ENCODE results near the gene SNCA.

The SNCA gene

DNA sequence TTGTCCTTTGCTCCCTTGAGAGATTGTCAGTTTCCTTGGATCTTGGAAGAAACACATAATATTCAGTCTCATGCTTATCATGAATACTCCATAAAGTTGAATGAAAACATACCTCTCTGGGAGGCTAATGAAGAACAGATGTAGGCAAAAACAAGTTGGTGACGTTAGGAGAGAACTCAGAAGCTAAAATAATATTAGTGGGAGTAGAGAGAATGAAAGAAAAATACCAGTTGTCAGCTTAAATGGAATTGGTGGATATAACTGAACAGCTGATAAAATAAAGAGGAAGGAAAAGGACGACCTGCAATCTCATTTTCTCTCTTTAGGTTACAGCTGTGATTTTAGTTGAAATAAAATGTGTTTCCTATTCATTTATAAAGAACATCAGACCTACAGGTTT, 124.8 kb downstream of the SNCA start:
- Histone ChIP-seq H3K36me3 (ENCODE audit: control insufficient read depth in 2 of 2, insufficient read depth in 2 of 2, low read length in 2 of 2) (no peaks in the 10 kb centered on the region), H3K4me1 (ENCODE audit: control insufficient read depth, insufficient read depth, low read length) (no peaks in the 10 kb centered on the region), H3K9me3 (ENCODE audit: control insufficient read depth in 2 of 2, low read length in 2 of 2) (no peaks in the 10 kb centered on the region), H3K27ac (ENCODE audit: low read length) (no peak overlapping the region), H3K4me3 (ENCODE audit: low read length in 2 of 2) (no peak overlapping the region), H3K27me3 (ENCODE audit: control insufficient read depth in 1 of 2, insufficient read depth in 2 of 2, low read length in 2 of 2) (no peaks in the 10 kb centered on the region), H3K9ac (ENCODE audit: low read length in 2 of 2) (no peak overlapping the region)

DNA sequence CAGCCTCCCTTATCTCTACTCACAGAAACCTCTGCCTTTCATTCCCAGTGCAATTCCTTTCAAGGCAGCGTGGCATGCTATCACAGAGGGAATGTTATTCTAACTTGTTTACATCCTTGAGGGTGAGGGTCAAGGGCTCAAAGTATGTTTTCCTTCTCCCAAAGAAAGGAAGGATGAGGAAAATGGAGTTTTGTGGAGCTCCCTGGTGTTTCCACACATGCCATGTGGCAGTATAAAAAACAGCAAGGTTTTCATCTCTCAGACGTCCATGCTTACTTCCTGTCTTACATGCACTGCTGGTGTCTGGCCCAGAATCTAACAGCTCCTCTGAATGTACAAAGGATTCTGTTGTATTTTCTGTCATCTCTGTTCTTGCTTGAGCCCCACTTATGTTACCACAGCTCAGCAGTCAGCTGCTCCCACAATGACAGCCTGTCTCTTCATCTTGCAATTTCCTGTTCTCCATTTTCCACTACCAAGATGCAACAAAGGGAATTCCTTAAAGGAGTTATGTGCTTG, 128.0 kb downstream of the SNCA start:
- Histone ChIP-seq H3K27me3 (ENCODE audit: control insufficient read depth in 1 of 2, insufficient read depth in 2 of 2, low read length in 2 of 2) (no peaks in the 10 kb centered on the region), H3K9ac (ENCODE audit: low read length in 2 of 2) (no peak overlapping the region), H3K4me3 (ENCODE audit: low read length in 2 of 2) (no peak overlapping the region), H3K36me3 (ENCODE audit: control insufficient read depth in 2 of 2, insufficient read depth in 2 of 2, low read length in 2 of 2) (no peaks in the 10 kb centered on the region), H3K27ac (ENCODE audit: low read length) (no peak overlapping the region), H3K9me3 (ENCODE audit: control insufficient read depth in 2 of 2, low read length in 2 of 2) (no peaks in the 10 kb centered on the region), H3K4me1 (ENCODE audit: control insufficient read depth, insufficient read depth, low read length) (no peaks in the 10 kb centered on the region)

DNA sequence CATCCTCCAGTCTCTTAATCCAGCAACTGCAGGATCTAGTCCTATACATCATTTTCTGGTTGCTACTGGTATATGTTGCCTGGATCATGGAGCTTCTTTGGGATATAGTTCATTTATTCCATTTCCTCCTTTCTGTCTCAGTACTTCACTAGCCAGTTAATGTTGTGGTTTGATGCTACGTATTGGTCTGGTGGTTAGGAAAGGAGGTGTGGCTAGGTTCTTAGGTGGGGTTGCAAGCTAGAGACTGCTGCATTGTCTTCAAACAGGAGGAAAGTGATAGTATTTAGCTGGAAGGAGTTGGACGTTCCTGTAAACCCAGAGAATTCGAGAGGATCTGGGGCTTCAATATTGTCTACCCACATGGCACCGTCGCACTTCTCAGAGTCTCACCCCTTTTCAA, 129.5 kb downstream of the SNCA start:
- Histone ChIP-seq H3K4me1 (ENCODE audit: control insufficient read depth, insufficient read depth, low read length) (no peaks in the 10 kb centered on the region), H3K9me3 (ENCODE audit: control insufficient read depth in 2 of 2, low read length in 2 of 2) (no peaks in the 10 kb centered on the region), H3K27me3 (ENCODE audit: control insufficient read depth in 1 of 2, insufficient read depth in 2 of 2, low read length in 2 of 2) (no peaks in the 10 kb centered on the region), H3K9ac (ENCODE audit: low read length in 2 of 2) (no peak overlapping the region), H3K27ac (ENCODE audit: low read length) (no peak overlapping the region), H3K4me3 (ENCODE audit: low read length in 2 of 2) (no peak overlapping the region), H3K36me3 (ENCODE audit: control insufficient read depth in 2 of 2, insufficient read depth in 2 of 2, low read length in 2 of 2) (no peaks in the 10 kb centered on the region)

DNA sequence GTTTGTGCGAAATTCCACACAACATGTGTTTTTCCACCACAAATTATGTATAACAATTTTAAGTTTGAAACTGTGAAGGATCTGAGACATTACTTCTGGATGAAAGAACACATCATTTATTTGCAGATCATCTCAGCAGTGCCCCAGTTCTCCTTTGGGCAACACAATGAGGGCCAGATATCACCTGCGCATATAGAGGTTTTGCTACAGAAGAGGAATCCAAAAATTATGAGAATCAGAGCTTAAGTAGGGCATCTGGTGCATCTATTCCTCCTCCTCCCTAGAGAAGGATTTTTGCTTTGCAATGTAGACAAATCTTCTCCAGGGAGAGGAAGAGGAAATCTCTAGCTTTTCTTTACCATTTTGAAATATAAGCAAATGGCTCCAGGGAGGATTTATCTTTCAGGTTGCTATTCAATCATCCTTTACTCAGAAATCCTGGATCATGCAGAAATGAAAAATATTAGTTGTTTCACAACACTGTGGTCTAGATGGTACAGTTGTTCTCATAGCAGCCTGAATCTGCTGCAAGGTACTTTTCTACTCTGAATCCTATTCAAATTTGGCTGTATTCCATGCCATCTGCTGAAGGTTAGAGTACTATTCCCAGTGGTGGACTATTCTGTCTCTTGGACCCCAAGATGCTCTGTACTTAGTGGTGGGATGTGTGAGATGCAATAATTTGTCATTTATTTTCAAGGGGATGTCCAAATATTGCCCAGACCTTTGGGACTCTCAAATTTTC, 132.1 kb downstream of the SNCA start:
- no peaks in the 10 kb centered on the region for H3K27me3 ChIP-seq (ENCODE audit: control insufficient read depth in 1 of 2, insufficient read depth in 2 of 2, low read length in 2 of 2)
- no peak overlapping the region for H3K9ac ChIP-seq (ENCODE audit: low read length in 2 of 2)
- H3K36me3 ChIP-seq (ENCODE audit: control insufficient read depth in 2 of 2, insufficient read depth in 2 of 2, low read length in 2 of 2), result no peaks in the 10 kb centered on the region
- H3K9me3 ChIP-seq (ENCODE audit: control insufficient read depth in 2 of 2, low read length in 2 of 2), result no peaks in the 10 kb centered on the region
- no peaks in the 10 kb centered on the region for H3K4me1 ChIP-seq (ENCODE audit: control insufficient read depth, insufficient read depth, low read length)
- no peak overlapping the region for H3K4me3 ChIP-seq (ENCODE audit: low read length in 2 of 2)
- H3K27ac ChIP-seq (ENCODE audit: low read length), result no peak overlapping the region

DNA sequence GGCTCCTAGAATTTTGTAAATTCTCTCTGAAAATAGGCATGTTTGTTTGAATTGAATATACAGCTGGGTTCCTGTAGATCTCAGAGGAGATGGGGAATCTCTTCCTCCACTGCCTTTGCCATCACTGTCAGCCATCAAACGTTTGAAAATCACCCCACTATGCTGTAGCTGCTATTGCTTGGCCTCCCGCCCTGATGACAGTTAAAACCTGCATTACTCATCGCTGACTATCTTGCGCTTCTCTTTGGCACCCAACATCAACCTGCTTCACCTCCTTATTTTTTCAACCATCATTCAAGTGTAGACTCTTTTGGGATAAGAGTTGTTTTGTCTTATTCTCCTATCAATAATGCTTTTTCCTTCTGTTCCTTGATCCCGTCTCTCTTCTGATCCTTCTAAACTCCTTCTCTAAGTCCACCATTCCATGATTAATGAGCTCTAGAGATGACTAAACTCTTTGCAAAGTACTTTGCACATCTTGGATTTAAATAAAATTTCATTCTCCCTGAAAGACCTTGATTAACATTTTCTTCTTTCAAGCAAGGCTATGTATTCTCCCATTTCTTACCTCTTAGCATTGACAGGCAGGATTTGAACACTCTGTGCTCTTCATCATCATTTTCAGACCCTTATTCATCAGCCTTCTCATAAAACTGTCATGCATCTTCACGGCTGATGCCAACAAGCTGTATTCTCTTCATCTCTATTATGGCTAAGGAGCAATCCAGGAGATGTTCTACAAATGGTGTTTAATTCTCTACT, 133.0 kb downstream of the SNCA start:
- Histone ChIP-seq H3K27me3 (ENCODE audit: control insufficient read depth in 1 of 2, insufficient read depth in 2 of 2, low read length in 2 of 2) (no peaks in the 10 kb centered on the region), H3K4me1 (ENCODE audit: control insufficient read depth, insufficient read depth, low read length) (no peaks in the 10 kb centered on the region), H3K36me3 (ENCODE audit: control insufficient read depth in 2 of 2, insufficient read depth in 2 of 2, low read length in 2 of 2) (no peaks in the 10 kb centered on the region), H3K27ac (ENCODE audit: low read length) (no peak overlapping the region), H3K4me3 (ENCODE audit: low read length in 2 of 2) (no peak overlapping the region), H3K9me3 (ENCODE audit: control insufficient read depth in 2 of 2, low read length in 2 of 2) (no peaks in the 10 kb centered on the region), H3K9ac (ENCODE audit: low read length in 2 of 2) (no peak overlapping the region)

DNA sequence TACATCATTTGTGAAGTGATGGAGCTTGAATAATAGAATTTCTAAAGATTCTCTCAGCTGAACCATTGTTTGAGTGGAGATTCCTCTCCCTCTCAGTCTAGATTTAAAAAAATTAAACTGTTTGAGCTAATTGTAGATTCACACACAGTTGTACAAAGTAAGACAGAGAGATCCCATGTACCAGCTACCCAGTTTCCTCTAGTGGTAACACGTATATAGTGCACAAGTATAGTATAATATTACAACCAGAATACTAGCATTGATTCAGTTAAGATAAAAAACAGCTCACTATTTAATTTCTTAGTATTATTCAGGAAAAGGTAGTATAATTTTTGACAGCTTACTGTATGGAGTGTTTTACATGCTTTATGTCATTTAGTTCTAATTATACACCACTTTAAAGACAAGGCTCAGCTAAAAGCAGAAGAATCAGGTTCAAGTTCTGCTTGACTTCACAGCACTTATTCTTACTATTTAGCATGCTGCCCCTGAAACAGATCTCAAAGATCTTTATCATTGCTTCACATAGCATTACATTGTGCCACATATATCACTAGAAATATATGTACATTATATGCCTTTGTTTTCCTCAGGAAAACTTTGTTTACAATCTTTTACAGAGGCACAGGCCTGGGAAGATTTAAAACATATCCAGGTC, 136.1 kb downstream of the SNCA start:
- no peak overlapping the region for H3K9ac ChIP-seq (ENCODE audit: low read length in 2 of 2)
- H3K4me3 ChIP-seq (ENCODE audit: low read length in 2 of 2), result no peak overlapping the region
- H3K27ac ChIP-seq (ENCODE audit: low read length), result no peak overlapping the region
- H3K4me1 ChIP-seq (ENCODE audit: control insufficient read depth, insufficient read depth, low read length), result no peaks in the 10 kb centered on the region
- H3K36me3 ChIP-seq (ENCODE audit: control insufficient read depth in 2 of 2, insufficient read depth in 2 of 2, low read length in 2 of 2), result no peaks in the 10 kb centered on the region
- H3K27me3 ChIP-seq (ENCODE audit: control insufficient read depth in 1 of 2, insufficient read depth in 2 of 2, low read length in 2 of 2), result no peaks in the 10 kb centered on the region
- H3K9me3 ChIP-seq (ENCODE audit: control insufficient read depth in 2 of 2, low read length in 2 of 2), result no peaks in the 10 kb centered on the region

DNA sequence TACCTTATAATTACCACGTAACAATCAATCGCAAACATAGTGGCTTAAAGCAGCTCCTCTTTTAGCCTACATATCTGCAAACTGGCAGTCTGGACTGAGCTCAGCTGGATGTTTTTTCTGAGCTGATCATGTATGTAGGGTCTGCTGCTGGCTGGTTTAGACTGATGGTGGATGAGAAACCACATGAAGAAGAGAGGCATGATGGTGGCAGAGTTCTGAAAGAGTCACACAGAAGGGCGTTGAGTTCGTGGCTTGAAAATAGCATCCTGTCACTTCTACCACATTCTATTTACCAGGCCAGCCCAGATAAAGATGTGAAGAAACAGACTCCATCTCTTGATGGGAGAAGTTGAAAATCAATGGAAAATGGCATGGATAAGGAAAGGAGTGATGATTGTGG, 151.3 kb downstream of the SNCA start:
- H3K27ac ChIP-seq (ENCODE audit: low read length), result no peak overlapping the region
- H3K4me3 ChIP-seq (ENCODE audit: low read length in 2 of 2), result no peak overlapping the region
- no peaks in the 10 kb centered on the region for H3K9me3 ChIP-seq (ENCODE audit: control insufficient read depth in 2 of 2, low read length in 2 of 2)
- H3K36me3 ChIP-seq (ENCODE audit: control insufficient read depth in 2 of 2, insufficient read depth in 2 of 2, low read length in 2 of 2), result no peaks in the 10 kb centered on the region
- H3K27me3 ChIP-seq (ENCODE audit: control insufficient read depth in 1 of 2, insufficient read depth in 2 of 2, low read length in 2 of 2), result no peaks in the 10 kb centered on the region
- H3K9ac ChIP-seq (ENCODE audit: low read length in 2 of 2), result no peak overlapping the region
- H3K4me1 ChIP-seq (ENCODE audit: control insufficient read depth, insufficient read depth, low read length), result no peaks in the 10 kb centered on the region

DNA sequence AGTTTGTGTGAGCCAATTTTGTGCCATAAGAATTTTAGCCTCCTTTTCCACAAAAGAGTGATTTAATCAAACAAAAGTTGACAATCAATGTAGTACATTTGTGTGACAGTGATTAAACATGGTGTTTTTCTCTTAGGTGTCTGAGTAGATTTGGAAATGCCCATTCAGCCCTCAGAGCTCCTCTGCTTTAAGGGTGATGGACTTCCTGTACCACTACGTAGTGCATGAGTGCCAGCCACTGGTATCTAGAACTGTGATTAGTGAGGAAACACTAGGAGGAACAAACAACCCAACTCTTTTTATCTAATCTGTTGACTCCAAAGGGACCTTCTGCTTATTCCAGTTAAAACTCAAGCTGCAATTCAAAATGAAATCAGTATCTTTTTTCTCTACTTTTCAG, 151.7 kb downstream of the SNCA start:
- no peak overlapping the region for H3K4me3 ChIP-seq (ENCODE audit: low read length in 2 of 2)
- H3K36me3 ChIP-seq (ENCODE audit: control insufficient read depth in 2 of 2, insufficient read depth in 2 of 2, low read length in 2 of 2), result no peaks in the 10 kb centered on the region
- H3K9me3 ChIP-seq (ENCODE audit: control insufficient read depth in 2 of 2, low read length in 2 of 2), result no peaks in the 10 kb centered on the region
- no peaks in the 10 kb centered on the region for H3K4me1 ChIP-seq (ENCODE audit: control insufficient read depth, insufficient read depth, low read length)
- no peak overlapping the region for H3K9ac ChIP-seq (ENCODE audit: low read length in 2 of 2)
- no peaks in the 10 kb centered on the region for H3K27me3 ChIP-seq (ENCODE audit: control insufficient read depth in 1 of 2, insufficient read depth in 2 of 2, low read length in 2 of 2)
- H3K27ac ChIP-seq (ENCODE audit: low read length), result no peak overlapping the region

DNA sequence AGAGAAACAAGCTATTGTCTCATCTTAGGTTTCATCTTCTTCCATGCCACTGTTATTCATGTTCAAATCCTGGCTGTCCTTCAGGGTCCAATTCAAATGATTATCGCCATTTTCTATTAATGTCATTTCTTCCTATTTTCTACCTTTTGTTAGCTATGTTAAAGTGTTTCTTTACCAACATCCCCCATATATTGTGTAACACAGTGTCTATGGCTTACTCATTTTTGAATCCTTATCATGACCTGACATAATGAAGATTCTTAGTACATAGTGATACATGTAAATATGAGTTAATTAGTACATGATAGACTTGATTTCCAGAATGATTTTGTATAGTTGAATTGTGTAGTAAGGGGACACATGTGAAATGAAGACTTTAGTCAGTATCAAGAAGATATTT, 152.4 kb downstream of the SNCA start:
- no peaks in the 10 kb centered on the region for H3K9me3 ChIP-seq (ENCODE audit: control insufficient read depth in 2 of 2, low read length in 2 of 2)
- no peaks in the 10 kb centered on the region for H3K27me3 ChIP-seq (ENCODE audit: control insufficient read depth in 1 of 2, insufficient read depth in 2 of 2, low read length in 2 of 2)
- no peak overlapping the region for H3K4me3 ChIP-seq (ENCODE audit: low read length in 2 of 2)
- no peak overlapping the region for H3K27ac ChIP-seq (ENCODE audit: low read length)
- no peaks in the 10 kb centered on the region for H3K4me1 ChIP-seq (ENCODE audit: control insufficient read depth, insufficient read depth, low read length)
- H3K36me3 ChIP-seq (ENCODE audit: control insufficient read depth in 2 of 2, insufficient read depth in 2 of 2, low read length in 2 of 2), result no peaks in the 10 kb centered on the region
- H3K9ac ChIP-seq (ENCODE audit: low read length in 2 of 2), result no peak overlapping the region

DNA sequence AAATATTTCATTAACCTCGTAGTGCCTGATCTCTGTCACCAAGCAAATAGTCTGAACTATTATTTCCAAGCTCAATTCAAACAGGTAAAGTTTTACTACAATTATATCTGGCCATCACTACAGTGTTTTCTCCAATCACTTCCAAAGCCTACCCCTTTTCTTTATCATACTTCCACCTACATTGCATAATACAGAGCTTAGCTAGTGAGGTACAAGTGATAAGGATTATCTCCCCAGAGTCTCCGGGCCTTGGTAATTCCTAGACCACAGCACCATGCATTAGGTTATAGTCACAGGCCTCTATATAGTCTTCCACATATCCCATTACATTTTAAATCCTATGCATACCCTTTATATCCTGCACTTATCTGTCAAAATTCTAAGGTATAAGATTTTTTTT, 154.2 kb downstream of the SNCA start:
- Histone ChIP-seq H3K4me3 (ENCODE audit: low read length in 2 of 2) (no peak overlapping the region), H3K9ac (ENCODE audit: low read length in 2 of 2) (no peak overlapping the region), H3K27ac (ENCODE audit: low read length) (no peak overlapping the region), H3K36me3 (ENCODE audit: control insufficient read depth in 2 of 2, insufficient read depth in 2 of 2, low read length in 2 of 2) (no peaks in the 10 kb centered on the region), H3K27me3 (ENCODE audit: control insufficient read depth in 1 of 2, insufficient read depth in 2 of 2, low read length in 2 of 2) (no peaks in the 10 kb centered on the region), H3K4me1 (ENCODE audit: control insufficient read depth, insufficient read depth, low read length) (no peaks in the 10 kb centered on the region), H3K9me3 (ENCODE audit: control insufficient read depth in 2 of 2, low read length in 2 of 2) (no peaks in the 10 kb centered on the region)
